Activated CD8-positive, alpha-beta memory T cell treated with anti-CD3 and anti-CD28 coated beads, Interleukin-2, amount 10 ng/mL, durations not matched to agents 7 days and 5 days (primary cell): Measurements from ENCODE around the gene EXOSC6. TPM values are rescaled to one million over a fixed set of nuclear protein-coding genes. Genes with fewer than 3 reads are reported as not detected.
"Not testable (repeated sequence)": the region's sequence is repeated elsewhere in the genome, so short reads cannot be mapped to it uniquely, and the experiment has no call there.

Source experiments
- ATAC-seq: fragments of 150-1000 bp; cut with Tn5 transposase; one replicate; pipeline ENCODE4 v1.10.0; 2021; ENCODE audit warnings: moderate library complexity
- CTCF ChIA-PET: fragments of 350-600 bp; sonication (Branson Sonifier 250); formaldehyde crosslinking; loops from one replicate; lab custom pipeline; 2021; ENCODE audit warnings: antibody characterized with exemption; lab: Charles Lee
- DNase-seq: peaks from one replicate; pipeline ENCODE4 v3.0.0-alpha.2; 2020
- H3K27ac Mint-ChIP-seq: one replicate; pipeline ENCODE4 v1.8.0; 2021; ENCODE audit warnings: mild to moderate bottlenecking, mixed read lengths
- H3K27me3 Mint-ChIP-seq: one replicate; pipeline ENCODE4 v1.8.0; 2021; ENCODE audit warnings: mixed read lengths
- H3K36me3 Mint-ChIP-seq: one replicate; pipeline ENCODE4 v1.8.0; 2021; ENCODE audit warnings: mild to moderate bottlenecking, mixed read lengths
- H3K4me1 Mint-ChIP-seq: one replicate; pipeline ENCODE4 v1.8.0; 2021; ENCODE audit warnings: mixed read lengths
- H3K4me3 Mint-ChIP-seq: one replicate; pipeline ENCODE4 v1.8.0; 2021; ENCODE audit warnings: mild to moderate bottlenecking, moderate library complexity, mixed read lengths
- H3K9me3 Mint-ChIP-seq: one replicate; pipeline ENCODE4 v1.8.0; 2022; ENCODE audit warnings: low read depth, mixed read lengths
- total RNA-seq, 2 experiments: library from RNA; stranded (reverse); gene quantifications; one replicate each; pipeline ENCODE4 v1.2.3, GENCODE V29; 2021

EXOSC6 gene
- total RNA-seq, 2 experiments from 2014 or later: 32.2 to 33.5 TPM

DNA sequence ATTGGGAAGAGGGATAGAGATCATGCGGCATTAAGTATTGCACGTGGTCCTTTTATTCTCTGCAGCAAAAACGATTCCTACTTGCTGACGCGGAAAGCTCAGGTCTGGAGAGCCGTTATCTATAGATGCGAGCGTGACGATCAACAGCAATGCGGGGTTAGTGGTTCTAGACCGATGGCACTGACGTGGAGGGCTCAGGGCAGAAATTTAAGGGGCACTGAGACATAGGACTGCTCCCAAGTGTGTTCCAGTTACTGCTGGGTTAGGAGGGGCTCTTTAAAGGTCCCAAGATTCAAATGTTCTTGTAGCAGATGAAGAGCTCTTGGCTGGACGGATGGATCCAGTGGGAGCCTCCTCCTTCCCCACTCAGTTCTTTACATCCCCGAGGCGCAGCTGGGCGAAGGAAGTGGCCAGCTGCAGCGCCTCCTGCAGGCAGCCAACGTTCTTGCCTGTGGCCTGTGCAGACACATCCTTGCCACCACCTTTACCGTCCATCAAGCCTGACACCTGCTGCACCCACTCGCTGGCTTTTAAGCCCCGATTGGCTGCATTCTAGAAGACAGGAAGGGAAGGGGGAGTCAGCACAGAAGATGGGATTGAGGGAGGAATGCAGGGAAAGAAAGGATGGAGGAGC, 732 bp upstream of the EXOSC6 start:
- peak overlapping the region; percentile 19 for H3K27ac Mint-ChIP-seq
- peak overlapping the region; percentile 82 for H3K4me3 Mint-ChIP-seq
- peaks cover 40% of the 10 kb centered on the region for H3K36me3 Mint-ChIP-seq
- no peaks in the 10 kb centered on the region for H3K27me3 Mint-ChIP-seq
- DNase-seq (no peak), ATAC-seq (no peak)
- H3K4me1 Mint-ChIP-seq: peaks cover 30% of the 10 kb centered on the region
- CTCF ChIA-PET: interaction anchor here (0.9 to 4.5 kb wide), 13 partner anchors 7 to 335 kb away, joined by 3 to 26 read pairs (median 4); partner anchors contain the start of gene AARS1
- no peaks in the 10 kb centered on the region for H3K9me3 Mint-ChIP-seq

DNA sequence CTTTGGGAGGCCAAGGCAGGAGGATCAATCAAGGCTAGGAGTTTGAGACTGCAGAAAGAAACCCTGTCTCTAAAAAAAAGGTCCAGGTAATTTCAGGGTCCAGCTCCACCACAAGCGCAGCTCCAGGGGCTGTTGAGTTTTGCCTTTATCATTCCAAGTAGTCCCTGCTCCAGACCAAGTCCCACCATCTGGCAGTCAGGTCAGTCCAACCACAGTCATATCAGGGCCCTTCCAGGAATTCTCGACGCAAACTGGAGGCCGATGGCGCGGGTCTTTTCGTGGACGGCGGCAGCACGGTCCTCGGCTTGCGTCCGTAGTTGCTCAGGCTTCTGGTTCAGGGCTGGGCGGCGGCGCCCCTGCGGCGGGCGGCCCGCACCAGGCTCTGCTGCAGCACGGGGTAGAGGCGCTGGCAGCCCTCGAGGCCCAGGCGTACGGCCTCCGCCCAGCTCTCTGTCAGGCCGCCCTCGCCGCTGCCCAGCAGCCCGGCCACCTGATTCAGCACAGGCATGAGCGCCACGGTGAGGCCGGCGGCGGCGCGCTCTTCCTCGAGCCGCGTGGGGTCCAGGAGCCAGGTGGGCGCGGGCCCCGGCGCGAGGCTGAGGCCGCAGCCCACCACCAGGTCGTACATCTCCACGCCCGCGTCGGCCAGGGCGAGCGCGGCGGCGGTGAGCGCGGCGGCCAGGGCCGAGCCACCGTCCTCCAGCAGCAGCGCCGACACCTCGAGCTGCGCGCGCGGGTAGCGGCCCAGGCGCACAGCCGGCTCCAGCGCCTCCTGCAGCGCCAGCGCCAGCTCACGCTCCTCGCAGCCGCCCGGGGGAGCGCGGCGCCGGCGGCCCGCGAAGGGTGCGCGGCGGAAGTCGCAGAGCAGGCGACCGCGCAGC, 752 bp downstream of the EXOSC6 start:
- ATAC-seq (peak; percentile 74), DNase-seq (peak; percentile 59)
- Mint-ChIP-seq H3K4me3 (peak overlapping the region; percentile 84), H3K27me3 (no peaks in the 10 kb centered on the region), H3K9me3 (no peaks in the 10 kb centered on the region), H3K36me3 (peaks cover 30% of the 10 kb centered on the region), H3K4me1 (peaks cover 27% of the 10 kb centered on the region), H3K27ac (peak overlapping the region; percentile 85)
- CTCF ChIA-PET: interaction anchor here (0.7 to 4.5 kb wide), 13 partner anchors 9 to 869 kb away, joined by 3 to 26 read pairs (median 4); partner anchors contain the start of genes AARS1 and DDX19A

DNA sequence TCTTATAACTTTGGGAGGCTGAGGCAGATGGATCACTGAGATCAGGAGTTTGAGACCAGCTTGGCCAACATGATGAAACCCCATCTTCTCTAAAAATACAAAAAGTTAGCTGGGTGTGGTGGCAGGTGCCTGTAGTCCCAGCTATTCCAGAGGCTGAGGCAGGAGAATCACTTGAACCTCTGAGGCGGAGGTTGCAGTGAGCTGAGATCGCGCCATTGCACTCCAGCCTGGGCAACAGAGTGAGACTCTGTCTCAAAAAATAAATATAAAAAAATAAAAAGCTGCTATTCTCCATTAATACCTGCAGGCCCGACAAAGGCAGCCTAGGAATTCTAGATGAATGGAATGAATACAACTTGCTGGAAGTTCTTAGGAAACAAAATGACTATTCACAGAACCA, 2.0 kb downstream of the EXOSC6 start:
- not testable (repeated sequence) for H3K27me3 Mint-ChIP-seq, ATAC-seq, DNase-seq, H3K9me3 Mint-ChIP-seq
- CTCF ChIA-PET: interaction anchor here (0.6 kb wide), 1 partner anchor 100 kb away, joined by 3 read pairs; no protein-coding TSS in a partner anchor
- peak overlapping the region; percentile 29 for H3K27ac Mint-ChIP-seq
- peaks cover 27% of the 10 kb centered on the region for H3K4me1 Mint-ChIP-seq
- peaks cover 23% of the 10 kb centered on the region for H3K36me3 Mint-ChIP-seq
- H3K4me3 Mint-ChIP-seq: peak overlapping the region; percentile 65

DNA sequence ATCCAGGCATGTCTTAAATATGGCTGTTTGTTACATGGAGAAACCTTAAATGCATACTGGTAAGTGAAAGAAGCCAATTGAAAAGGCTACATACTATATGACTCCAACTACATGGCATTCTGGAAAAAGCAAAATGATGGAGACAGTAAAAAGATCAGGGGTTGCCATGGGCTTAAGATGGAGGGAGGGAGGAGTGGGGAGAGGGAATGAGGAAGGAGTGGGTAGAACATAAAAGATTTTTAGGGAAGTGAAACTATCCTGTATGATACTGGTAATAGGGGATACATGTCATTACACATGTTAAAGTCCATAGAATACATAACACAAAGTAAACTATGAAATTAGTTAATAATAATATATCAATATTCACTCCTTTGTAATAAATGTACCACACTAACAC, 13.0 kb downstream of the EXOSC6 start:
- H3K27me3 Mint-ChIP-seq, DNase-seq, H3K9me3 Mint-ChIP-seq, H3K4me1 Mint-ChIP-seq, CTCF ChIA-PET, H3K27ac Mint-ChIP-seq, ATAC-seq, H3K4me3 Mint-ChIP-seq: not testable (repeated sequence)
- H3K36me3 Mint-ChIP-seq: peaks cover 17% of the 10 kb centered on the region

DNA sequence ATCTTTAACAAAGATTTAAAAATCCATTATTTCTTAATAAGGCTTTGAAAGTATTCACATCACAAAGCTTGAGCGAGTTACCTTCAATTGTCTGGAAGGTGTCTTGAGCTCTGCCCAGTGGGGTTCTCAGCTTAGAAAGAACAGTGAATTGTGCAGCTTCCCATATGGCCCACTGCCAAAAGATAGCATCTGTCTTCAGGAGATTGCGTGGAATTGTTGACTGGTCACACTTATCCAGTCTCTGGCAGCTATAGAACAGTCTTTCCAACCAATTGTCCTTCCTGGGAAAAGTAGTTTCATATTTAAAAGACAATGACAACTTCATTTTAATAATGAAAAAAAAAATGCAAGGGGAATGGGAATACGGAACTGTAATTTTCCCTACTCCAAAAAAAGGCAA, 19.9 kb downstream of the EXOSC6 start:
- H3K27ac Mint-ChIP-seq, H3K4me3 Mint-ChIP-seq, CTCF ChIA-PET: not testable (repeated sequence)

DNA sequence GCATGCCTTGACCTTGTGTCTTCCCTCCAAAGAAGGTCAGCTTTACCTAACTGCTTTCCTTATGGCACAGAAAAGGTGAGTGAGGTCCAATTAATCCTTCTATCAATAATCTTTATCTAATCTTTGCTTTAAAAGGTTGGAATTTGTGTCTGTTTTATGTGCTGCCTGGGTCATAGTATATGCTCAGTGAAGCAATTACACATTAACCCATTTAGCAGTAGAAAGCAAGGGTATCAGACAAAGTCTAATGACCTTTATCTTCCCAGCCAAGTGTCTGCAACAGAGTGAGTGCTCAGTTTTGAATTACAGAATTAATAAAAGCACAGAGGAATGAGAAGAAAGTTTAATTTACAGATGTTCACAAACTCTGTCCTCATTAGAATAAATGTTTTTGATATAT, 25.7 kb downstream of the EXOSC6 start:
- H3K27me3 Mint-ChIP-seq, H3K36me3 Mint-ChIP-seq, CTCF ChIA-PET, ATAC-seq, H3K4me3 Mint-ChIP-seq, DNase-seq, H3K4me1 Mint-ChIP-seq, H3K9me3 Mint-ChIP-seq, H3K27ac Mint-ChIP-seq: not testable (repeated sequence)

More for the DNA sequence above, 19.9 kb downstream of the EXOSC6 start:
- not testable (repeated sequence) for ATAC-seq, H3K9me3 Mint-ChIP-seq, H3K4me1 Mint-ChIP-seq, DNase-seq, H3K27me3 Mint-ChIP-seq
- peaks cover 17% of the 10 kb centered on the region for H3K36me3 Mint-ChIP-seq

DNA sequence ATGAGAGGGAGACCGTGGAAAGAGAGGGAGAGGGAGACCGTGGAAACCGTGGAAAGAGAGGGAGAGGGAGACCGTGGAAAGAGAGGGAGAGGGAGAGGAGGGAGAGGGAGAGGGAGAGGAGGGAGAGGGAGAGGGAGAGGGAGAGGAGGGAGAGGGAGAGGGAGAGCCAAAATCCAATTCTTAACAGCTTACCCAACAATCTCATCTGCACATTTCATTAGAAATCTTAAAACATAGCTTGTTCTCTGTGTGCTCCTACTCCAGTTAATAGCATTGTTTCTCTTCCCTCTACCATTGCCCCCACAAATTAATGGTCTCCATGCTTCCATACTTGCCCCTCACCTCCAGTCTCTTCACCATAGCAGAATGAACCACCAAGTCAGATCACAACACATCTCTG, 26.3 kb downstream of the EXOSC6 start:
- H3K27ac Mint-ChIP-seq, ATAC-seq, H3K9me3 Mint-ChIP-seq, H3K36me3 Mint-ChIP-seq, CTCF ChIA-PET, H3K4me1 Mint-ChIP-seq, H3K4me3 Mint-ChIP-seq, H3K27me3 Mint-ChIP-seq, DNase-seq: not testable (repeated sequence)

DNA sequence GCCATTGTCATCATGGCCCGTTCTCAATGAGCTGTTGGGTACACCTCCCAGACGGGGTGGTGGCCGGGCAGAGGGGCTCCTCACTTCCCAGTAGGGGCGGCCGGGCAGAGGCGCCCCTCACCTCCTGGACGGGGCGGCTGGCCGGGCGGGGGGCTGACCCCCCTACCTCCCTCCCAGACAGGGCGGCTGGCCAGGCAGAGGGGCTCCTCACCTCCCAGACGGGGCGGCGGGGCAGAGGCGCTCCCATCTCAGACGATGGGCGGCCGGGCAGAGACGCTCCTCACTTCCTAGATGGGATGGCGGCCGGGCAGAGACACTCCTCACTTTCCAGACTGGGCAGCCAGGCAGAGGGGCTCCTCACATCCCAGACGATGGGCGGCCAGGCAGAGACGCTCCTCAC, 27.1 kb downstream of the EXOSC6 start:
- CTCF ChIA-PET, H3K27me3 Mint-ChIP-seq, ATAC-seq, H3K27ac Mint-ChIP-seq, DNase-seq, H3K9me3 Mint-ChIP-seq, H3K4me3 Mint-ChIP-seq, H3K36me3 Mint-ChIP-seq, H3K4me1 Mint-ChIP-seq: not testable (repeated sequence)

DNA sequence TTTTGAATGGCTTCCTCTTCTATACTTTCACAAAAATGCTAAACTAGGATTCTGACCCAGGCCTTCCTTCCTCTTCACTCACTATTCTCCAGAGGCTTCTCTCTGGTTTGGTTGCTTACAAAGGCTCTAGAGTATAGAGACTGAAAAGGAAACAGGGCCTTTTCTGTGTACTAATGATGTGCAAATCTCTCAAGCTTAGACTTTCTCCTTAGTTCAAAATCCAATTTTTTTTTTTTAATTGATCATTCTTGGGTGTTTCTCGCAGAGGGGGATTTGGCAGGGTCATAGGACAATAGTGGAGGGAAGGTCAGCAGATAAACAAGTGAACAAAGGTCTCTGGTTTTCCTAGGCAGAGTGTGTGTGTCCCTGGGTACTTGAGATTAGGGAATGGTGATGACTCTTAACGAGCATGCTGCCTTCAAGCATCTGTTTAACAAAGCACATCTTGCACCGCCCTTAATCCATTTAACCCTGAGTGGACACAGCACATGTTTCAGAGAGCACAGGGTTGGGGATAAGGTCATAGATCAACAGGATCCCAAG, 27.7 kb downstream of the EXOSC6 start:
- H3K4me1 Mint-ChIP-seq, ATAC-seq, H3K27me3 Mint-ChIP-seq, CTCF ChIA-PET, H3K9me3 Mint-ChIP-seq, H3K4me3 Mint-ChIP-seq, DNase-seq: not testable (repeated sequence)
- peaks cover 13% of the 10 kb centered on the region for H3K36me3 Mint-ChIP-seq
- peak overlapping the region; percentile 36 for H3K27ac Mint-ChIP-seq

DNA sequence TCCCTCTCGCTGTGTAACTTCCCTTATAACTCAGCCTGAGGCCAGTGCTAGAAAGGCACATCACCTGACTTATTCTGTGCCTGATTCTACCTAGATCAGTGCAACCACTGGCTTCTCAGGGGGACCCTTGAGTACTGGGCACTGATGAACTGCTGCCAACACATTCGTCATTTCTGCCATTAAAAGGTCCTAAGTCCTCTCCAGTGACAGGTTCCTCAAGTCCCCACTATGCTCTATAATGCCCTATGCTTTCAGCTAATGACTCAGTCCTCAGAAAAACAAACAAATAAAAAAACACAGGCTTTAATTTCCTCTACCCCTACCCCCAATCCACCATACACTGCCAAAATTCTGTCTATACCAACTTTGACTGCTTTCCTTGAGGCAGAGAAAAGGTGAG, 28.5 kb downstream of the EXOSC6 start:
- CTCF ChIA-PET, ATAC-seq, H3K27ac Mint-ChIP-seq, H3K27me3 Mint-ChIP-seq, H3K4me1 Mint-ChIP-seq, H3K4me3 Mint-ChIP-seq, DNase-seq, H3K9me3 Mint-ChIP-seq: not testable (repeated sequence)
- H3K36me3 Mint-ChIP-seq: peaks cover 14% of the 10 kb centered on the region

DNA sequence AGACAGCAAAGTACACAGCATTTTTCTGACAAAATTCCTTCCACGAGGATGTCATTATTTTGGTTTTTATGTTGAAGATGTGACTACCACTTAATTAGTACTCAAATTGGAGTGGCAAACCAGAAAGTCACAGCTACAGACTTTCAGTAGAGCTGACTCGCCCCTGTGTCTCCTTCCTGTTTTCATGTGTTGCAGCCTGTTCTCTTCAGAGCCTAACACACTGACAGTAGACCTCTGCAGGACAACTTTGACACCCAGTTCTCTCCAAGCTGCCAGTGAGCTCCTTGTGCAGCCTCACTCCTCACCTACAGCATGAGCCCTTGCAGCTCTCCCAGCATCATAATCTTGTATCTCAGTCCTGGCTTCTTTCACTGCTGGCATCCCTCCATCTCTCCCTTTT, 29.2 kb downstream of the EXOSC6 start:
- not testable (repeated sequence) for H3K9me3 Mint-ChIP-seq, H3K4me3 Mint-ChIP-seq, H3K4me1 Mint-ChIP-seq, ATAC-seq, DNase-seq, H3K27me3 Mint-ChIP-seq
- peak overlapping the region; percentile 33 for H3K27ac Mint-ChIP-seq
- CTCF ChIA-PET: interaction anchor here (0.7 kb wide), 1 partner anchor 30 kb away, joined by 3 read pairs; no protein-coding TSS in a partner anchor
- H3K36me3 Mint-ChIP-seq: peaks cover 15% of the 10 kb centered on the region

DNA sequence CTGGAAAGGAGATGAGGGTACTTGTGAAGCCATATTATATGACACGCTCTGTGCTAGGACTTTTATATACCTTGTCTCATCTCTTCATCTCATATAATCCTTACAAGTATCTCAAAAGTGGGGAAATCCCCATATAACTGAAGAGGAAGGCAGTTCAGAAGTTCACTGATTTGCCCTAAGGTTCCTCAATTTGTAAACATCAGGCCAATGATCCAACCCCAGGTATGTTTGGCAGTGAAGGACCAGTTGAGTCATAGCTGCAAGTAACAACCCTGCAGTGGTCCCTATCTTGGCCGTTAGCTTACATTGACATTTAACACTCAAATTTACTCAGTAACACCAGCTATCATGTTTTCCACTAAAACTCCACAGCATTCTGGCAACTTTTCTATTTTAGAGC, 33.2 kb downstream of the EXOSC6 start:
- CTCF ChIA-PET, H3K9me3 Mint-ChIP-seq, H3K4me3 Mint-ChIP-seq, H3K4me1 Mint-ChIP-seq, ATAC-seq, H3K27me3 Mint-ChIP-seq, DNase-seq, H3K27ac Mint-ChIP-seq: not testable (repeated sequence)
- H3K36me3 Mint-ChIP-seq: peaks cover 20% of the 10 kb centered on the region

DNA sequence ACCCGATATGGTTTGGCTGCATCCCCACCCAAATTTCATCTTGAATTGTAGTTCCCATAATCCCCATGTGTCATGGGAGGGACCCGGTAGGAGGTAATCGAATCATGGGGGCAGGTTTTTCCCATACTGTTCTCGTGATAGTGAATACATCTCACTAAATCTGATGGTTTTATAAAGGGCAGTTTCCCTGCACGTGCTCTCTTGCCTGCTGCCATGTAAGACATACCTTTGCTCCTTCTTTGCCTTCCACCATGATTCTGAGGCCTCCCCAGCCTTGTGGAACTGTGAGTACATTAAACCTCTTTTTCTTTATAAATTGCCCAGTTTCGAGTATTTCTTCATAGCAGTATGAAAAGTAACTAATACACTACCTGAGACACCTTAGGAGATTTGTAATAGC, 45.4 kb downstream of the EXOSC6 start:
- CTCF ChIA-PET, ATAC-seq, DNase-seq, H3K27me3 Mint-ChIP-seq, H3K4me3 Mint-ChIP-seq, H3K9me3 Mint-ChIP-seq, H3K4me1 Mint-ChIP-seq, H3K27ac Mint-ChIP-seq: not testable (repeated sequence)
- H3K36me3 Mint-ChIP-seq: peaks cover 26% of the 10 kb centered on the region
